ENCODE results near the gene GJD4.
A peak's percentile ranks its signal among the peaks of the same experiment; 100 is the strongest.

The GJD4 gene, protein sequence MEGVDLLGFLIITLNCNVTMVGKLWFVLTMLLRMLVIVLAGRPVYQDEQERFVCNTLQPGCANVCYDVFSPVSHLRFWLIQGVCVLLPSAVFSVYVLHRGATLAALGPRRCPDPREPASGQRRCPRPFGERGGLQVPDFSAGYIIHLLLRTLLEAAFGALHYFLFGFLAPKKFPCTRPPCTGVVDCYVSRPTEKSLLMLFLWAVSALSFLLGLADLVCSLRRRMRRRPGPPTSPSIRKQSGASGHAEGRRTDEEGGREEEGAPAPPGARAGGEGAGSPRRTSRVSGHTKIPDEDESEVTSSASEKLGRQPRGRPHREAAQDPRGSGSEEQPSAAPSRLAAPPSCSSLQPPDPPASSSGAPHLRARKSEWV

DNA sequence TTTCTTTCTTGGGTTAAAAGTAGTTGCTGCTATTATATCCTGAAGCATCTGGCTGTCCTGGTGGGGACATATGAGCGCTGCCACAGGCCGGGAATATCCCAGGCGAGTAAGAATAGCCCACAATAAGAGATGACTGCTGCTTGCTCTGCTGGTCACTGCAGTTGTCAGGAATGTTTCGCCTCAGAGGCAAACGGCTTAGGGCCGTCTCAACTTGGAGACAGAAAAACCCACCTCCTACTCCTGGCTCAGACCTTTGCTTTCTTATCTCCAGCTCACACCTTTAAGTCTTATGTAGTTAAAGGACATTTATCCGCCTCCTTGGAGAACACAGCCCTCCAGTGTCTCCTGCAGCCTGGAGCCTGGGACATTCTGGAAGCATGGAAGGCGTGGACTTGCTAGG, at the start of gene GJD4:
Gene GJD4 (plus strand): TSS at position 151 of the 400 bp plus-strand sequence. CDS start 227 bp downstream, at position 378.
- DNase-seq = no peak

DNA sequence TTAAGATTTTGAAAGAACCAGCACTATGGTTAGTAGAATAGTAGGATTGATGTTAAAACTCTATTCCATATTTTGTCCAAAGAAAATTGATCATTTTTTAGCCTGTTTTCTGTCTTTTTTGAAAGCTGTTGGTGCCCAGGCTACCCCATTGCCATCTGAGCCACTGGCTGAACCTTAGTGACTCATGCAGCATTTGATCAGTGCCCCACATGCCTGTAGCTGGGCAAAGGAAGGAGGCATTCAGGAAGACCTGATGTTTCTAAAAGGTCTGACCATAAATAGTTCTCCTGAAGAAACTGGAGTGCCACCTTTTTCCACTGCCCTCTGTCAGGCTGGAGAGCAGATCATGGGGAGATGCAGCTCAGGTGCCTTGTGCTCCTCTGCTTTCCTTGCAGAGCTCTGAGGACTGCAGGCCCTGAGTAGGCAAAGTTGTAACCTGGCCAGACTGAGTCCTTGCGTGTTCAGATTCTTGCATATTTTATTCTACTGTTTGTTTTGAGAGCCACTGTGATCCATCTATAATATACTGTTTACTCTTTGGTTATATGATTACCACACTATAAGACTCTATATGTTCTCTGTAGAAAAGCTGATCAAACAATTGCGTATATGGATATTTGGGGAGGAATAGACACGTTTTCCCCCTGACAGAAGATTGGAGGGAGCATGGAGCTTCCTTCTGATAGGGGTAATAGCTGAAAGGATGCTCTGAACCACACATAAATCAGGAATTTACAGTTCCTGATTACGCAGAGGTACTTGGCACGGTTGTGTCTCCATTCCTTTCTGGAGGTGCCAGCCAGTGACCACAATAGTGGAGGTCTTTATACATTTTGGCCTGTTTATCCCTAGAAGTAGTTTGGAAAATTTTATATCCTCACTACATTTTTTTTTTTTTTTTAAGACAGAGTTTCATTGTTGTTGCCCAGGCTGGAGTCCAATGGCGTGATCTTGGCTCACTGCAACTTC, 48.9 kb upstream of the GJD4 start:
- DNase-seq = no peak

DNA sequence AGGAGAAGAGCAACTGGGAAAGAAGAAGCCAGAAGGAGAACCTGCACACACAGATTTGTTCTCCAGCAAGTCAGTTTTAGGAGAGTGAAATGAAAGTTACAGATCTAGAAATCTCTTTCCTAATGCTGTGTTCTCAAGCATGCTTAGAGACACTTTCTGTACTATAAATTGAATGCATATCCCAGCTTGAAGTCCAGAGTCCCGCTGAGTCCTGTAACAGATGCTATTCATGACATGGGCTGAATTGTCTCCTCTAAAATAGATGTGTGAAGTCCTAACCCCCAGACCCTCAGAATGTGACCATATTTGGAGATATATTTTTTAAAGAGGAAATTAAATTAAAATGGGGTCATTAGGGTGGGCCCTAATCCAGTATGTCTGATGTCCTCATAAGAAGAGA, 46.9 kb upstream of the GJD4 start:
- no peak for DNase-seq

DNA sequence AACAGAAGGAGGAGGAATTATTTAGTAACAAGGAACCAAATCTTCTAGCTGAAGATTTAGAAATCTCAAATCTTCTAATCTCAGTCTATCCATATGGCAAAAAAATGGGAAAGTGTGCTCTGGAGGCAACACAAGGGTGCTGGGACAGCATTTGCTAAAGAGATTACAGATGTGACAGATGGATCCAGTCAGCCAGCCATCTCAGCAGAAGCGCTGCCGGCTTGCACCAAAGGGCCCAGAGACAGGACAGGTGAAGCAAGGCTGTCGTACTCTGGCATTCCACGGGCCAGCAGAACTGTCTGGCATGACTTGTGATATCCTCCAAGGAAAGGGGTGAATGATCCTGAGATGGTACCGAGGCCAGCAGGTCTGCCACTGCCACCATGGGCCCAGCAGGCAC, 45.7 kb upstream of the GJD4 start:
- no peak for DNase-seq

DNA sequence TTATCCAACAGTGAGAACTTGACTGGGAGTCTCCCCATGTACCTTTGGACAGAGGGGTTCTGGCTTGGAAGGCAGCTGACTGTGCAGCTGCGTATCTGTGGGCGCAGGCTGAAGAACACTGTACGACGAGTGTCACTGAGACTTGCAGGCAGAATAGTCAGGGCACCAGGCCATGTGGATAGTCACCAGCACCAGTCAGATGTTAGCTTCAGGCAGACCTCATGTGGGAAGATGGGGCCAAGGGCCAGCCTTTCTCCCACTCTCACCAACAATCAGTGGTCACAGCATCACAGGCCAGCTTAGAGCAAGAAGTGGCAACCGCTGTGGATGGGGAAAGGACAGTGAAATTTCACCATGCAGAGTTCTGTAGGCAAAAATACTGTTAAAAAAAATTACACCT, 43.4 kb upstream of the GJD4 start:
- no peak for DNase-seq

DNA sequence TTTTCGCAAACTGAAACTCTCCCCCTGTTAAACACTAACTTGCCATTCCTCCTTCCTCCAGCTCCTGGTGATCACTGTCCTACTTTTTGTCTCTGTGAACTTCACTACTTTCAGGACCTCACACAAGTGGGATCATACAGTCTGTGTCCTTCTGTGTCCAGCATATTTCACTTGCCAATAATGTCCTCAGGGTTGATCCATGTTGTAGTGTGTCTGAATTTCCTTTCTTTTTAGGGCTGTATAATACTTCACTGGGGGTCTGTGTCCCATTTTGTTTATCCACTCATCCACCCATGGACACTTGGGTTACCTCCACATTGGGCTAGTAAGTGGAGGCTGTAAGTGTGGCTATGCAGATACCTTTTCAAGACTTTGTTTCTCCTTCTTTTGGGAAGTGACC, 42.7 kb upstream of the GJD4 start:
- no peak for DNase-seq

DNA sequence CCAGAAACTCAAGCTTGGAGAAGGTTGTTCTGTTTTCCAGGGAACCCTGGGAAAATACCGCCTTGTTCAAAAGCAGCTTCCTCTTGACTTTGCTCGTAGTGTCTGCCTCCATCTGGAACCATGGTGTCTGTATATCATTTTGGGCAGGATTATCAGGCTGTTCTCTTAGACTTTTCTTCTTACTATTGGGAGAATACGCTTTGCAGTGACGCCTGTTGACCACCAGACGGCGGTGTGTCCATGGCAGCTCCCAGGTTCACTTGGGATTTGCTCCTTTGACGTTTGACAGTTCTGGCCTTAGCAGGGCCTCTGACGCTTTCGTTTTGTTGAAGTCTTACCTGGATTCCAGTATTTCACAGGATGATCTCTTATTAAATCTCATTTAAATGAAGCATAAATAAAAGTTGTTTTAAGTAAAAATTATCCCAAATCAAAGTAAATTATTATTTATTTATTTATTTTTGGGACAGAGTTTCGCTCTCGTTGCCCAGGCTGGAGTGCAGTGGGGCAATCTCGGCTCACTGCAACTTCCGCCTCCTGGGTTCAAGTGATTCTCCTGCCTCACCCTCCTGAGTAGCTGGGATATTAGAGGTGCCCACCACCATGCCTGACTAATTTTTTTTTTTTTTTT, 41.8 kb upstream of the GJD4 start:
- peak; percentile 83 for DNase-seq

DNA sequence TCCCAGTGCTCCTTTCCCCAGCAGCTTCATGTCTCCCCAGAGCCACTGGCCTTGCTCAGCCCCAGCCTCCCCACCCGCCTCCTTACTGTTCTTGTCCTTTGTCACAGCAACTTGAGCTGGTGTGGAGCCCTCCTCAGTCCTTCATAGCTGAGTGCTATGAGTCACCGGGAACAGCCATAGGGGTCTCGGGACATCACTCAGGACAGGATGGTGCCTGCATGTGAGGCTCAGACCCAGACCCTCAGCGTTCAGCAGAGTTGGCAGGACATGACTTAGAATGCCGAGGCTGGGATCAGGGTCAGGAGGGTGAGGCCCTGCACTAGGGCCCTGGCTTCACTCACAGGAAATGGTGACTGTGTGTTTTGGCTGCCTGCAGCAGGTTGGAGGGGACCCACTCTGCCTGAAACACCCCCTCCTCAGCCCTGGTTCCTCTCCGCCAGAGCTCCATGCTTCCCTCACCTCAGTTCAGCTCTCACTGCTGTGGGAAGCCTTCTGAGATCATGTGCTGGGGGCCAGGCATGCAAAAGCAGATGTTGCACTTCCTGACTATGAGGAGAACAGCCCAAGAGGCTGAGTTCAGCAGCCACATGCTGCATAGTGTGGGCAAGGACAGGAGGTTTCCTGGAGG, 40.7 kb upstream of the GJD4 start:
- DNase-seq = peak; percentile 25

DNA sequence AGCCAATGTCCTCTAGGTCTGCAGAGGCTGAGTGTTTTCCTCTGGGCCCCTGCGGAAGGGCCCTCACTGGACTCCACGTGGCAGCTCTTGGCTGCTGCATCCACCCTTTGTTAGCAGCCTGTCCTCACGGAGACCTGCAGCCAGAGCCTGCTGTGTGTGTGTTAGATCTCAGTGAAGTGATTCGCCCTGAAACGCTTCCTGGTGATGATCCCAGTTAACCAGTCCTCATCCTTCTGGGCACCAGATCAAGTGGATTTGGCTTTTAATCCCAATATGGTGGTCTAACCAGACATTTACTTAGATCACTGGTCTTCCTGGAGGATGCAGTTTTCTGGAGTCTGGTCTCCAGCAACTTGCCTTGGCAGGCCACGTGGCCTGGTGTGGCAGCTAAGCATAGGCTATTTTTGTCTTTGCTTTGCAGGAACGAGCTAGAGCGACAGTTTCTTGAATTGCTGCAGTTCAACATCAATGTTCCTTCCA, 39.5 kb upstream of the GJD4 start:
- DNase-seq = no peak

DNA sequence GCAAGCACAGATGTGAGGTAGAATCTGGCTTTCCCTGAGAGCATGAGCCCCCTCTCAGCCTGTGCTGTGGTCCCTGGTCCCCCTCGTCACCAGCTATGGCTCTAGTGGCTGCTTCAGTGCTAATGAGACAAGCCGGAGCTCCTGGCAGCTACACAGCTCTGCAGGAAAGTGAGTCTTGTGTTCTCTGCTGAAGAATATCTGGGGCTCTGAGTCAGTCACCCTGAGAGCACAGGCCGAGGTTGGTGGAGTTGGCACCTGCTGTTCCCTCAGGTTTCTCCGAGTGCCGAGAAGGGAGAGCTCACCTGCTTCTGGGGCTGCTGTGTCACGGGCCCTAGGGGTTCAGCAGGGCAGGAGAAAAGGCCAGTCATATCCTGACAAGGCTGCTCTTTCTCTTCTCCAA, 37.2 kb upstream of the GJD4 start:
- DNase-seq = no peak

DNA sequence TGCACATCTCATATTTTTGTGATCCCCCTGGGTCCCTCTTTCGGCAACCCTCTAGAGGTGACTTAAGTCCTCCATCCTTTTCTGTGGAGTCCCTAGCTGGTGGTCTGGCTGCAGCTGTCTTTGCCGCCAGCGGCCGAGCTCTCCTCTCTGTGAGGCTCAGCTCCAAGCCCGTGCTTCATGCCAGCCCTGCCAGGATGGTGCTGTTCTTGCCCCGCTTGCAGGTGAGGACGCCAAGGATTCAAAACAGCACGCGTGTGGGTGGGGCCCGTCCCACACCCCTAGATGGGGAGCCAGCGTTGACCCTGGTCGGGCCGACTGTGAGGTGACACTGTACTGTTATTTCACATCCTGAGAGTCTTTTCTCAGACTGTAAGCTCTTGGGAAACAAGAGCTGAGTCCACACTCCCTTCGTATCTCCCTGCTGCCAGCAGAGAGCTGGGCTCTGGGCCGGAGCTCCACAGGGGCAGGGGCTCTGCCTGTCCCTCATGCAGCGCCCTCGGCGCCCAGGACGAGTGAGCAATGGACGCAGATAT, 36.6 kb upstream of the GJD4 start:
- no peak for DNase-seq

DNA sequence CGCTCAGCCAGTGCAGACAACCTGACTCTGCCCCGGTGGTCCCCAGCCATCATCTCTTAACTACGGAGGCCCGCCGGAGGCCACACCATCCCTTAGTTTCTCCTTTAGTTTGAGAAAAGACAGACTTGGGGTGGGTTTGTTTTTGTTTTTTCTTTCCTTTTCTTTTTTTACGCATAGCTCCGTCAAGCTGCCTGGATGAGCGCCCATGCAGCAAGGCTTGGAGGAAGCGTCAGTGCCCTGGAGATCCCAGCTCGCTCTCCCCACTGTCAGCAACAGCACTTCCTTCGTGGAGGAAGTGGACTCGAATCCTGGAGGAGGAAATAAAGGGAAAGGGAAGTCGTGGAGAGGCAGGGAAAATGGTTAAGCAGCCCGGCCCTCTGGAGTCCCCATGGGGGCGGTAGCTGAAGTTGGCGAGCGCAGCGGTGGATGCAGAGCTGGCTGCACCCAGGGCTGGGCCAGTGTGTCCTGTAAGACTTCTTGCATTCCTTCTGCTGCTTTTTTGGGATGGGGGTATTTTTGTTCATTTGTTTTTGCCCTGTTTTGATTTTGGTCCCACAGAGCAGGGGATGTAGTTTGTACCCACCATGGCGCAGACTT, 35.9 kb upstream of the GJD4 start:
- no peak for DNase-seq

DNA sequence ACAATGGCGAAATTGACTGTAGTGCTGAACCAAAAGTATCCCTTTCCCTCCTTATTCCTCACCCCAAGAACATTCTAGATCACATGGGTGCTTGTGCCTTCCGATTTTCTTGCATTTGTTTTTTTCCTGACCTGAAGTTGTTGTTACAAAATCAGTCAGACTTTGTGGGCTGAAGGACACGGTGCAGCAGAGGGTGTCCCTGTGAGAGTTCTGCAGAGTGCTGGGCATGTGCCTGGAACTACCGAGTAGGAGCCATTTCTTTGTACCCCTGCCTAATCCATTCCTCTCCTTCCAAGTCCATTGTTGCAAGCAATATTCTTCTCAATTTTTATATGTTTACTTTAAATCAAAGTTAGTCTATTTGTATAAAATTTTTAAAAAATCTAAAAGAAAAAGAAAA, 35.3 kb upstream of the GJD4 start:
- no peak for DNase-seq

DNA sequence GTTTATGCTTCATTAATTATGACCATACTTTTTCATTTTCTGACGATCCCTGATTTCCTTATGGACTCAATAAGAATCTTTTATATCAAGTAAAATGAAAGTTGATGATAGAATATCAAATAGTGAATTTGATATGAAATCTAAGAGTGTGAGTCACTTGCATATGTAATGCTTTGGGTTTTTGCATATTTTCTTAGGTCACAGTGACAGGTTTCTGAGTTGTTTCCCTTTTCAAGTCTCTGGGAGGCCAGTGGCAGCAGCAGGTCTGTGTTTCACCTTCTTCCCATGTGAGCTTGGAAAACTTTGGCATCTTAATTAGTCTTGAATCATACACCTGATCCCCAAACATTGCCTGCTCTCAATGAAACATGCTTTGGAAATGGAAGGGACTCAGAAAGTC, 34.7 kb upstream of the GJD4 start:
- DNase-seq = no peak

DNA sequence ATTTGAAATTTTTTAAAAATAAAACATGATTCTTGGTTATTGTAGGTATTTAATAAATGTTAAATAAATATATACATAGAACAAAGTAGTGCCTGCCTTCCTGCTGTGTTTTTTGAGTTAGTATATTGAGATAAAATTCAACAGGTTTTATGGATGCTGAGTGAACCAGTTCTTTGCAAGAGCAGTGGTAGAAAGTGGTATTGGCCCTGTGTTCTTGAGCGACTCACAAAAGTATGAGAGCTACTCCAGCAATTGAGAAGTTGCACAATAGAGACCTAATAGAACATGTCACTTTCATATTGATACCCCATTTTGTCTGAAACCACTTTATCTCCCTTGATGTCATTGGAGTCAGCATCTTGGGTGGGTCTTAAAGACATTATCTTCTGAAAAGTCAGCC, 32.6 kb upstream of the GJD4 start:
- DNase-seq = no peak

DNA sequence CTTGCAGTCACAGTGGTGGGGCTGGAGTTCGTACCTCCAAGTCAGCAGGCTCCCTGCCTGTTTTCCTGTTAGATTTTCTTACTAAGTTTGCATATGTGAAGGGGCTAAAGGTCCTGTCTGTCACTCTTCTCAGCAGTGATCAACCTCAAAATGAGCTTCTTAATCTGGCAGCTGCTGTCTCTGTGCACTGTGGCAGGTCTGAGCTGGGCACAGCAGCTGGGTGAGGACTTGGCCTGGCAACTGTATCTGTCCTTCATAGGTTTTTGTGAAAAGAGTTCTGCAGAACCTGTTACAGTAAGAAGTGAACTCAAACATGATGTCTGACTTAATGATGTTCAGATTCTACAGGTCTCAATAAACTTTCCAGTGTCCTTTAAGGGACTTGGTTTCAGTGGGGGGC, 31.3 kb upstream of the GJD4 start:
- no peak for DNase-seq

DNA sequence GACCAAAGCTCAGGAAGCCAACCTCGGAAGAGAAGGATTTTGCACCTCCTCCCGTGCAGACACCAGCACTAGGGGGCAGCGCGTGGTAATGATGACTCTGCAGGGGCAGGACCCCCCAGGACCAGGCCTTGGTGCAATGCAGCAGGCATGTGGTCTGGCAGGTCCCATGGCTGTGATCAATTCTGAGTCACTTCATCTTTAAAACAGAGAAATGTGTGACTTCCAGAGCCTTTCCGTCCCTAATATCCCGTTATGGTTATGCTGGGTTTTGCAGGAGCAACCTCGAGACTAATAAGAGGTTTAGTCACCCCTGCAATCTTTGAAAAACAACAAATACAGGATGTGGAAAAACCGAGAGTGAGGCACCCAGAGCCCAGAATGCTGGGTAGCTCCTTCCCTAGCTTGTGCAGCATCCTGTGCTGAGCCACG, 30.2 kb upstream of the GJD4 start:
- no peak for DNase-seq

DNA sequence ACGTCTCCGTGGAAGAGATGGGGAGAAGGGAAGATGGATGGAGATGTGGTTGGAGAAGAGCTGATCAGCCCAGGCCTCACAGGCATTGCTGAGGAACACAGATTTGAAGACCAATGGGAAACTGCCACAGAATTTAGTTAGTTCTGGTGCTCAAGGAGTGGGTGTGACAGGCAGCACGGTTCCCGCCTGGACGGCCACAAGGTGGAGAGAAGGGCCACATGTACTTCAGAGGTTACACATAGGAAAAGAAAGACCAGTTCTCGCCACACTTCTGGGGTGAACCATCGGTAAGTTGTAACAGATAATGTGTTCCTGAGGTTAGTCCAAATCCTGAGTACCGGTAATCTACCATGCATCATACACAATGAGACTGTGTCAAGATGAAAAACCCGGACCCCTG, 29.5 kb upstream of the GJD4 start:
- no peak for DNase-seq

DNA sequence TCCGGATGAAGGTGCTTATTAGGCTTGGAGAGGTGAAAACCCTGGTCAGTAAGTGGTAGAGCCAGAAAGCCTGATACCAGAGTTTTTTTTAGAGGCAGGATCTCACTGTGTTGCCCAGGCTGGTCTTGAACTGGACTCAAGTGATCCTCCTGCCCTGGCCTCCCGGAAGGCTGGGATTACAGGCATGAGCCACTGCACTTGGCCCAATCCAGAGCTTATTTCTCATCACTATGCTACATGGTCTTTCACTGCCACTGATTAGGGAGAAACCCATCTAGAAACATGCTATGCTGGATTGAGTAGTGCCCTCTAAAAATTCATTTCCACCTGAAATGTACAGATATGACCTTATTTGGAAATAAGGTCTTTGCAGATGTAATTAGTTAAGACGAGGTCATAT, 28.4 kb upstream of the GJD4 start:
- no peak for DNase-seq

DNA sequence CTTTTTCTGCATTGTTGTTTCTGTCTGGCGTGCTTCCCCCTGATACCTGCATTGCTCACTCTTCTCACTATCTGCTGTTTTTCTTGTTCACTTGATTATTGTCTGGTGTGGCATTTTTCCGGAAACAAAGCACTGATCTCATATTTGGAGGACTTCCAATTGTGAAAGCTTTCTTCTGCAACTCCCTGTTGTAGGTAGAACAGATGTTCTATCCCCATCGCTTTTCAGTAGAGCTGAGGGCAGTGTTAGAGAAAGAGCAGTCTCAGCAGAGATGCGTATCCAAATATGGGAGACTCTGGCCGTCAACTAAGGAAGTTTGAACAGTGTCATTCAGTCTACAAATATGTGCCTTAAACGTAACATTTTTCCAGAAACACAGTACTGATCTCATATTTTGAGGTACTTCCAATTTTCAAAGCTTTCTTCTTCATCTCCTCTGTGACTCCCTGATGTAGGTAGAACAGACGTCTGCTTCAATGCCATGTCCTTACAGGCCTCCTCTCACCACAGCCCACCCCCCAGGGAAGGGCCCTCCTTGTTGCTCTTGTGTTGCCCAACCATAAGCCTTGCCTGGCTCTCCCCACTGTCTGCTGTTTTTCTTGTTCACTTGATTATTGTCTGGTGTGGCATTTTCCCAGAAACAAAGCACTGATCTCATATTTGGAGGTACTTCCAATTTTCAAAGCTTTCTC, 27.1 kb upstream of the GJD4 start:
- no peak for DNase-seq

DNA sequence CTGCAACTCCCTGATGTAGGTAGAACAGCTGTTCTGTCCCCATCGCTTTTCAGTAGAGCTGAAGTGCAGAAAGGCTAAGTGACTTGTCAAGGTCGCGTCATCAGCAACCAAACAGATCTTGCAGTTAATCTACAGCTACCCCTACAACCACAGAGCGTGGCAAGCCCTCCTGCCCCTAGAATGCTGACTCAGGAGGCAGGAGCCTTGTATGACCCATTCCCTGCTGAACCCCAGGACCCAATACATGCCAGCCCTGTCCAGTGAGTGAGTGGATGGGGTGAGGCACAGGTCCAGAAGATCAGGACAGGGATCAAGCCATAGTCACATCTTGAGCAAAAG, 26.6 kb upstream of the GJD4 start:
- DNase-seq = no peak

DNA sequence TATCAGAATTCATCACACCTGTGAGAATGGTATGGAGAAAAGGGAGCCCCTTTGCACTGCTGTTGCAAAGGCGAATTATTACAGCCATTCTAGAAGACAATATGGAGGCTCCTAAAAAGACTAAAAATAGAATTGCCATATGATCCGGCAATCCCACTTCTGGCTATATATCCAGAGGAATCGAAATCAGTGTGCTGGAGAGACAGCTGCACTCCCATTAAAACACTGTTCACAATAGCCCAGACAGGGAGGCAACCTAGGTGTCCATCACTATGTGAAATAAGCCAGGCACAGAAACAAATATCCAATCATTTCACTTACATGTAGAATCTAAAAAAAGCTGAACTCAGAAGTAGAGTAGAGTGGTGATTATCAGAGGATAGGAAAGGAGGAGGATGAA, 26.0 kb upstream of the GJD4 start:
- no peak for DNase-seq
